GM21381 (cell line): ENCODE measurements around the gene NOA1.
"Not testable (repeated sequence)": the region's sequence is repeated elsewhere in the genome, so short reads cannot be mapped to it uniquely, and the experiment has no call there.

Experiments used
- ATAC-seq: cut with Tn5 transposase; IDR thresholded peaks from one replicate; pipeline ENCODE4 v1.9.1; 2021; ENCODE audit warnings: mild to moderate bottlenecking, moderate library complexity; ENCODE audit not compliant: unreplicated experiment

Gene NOA1

GRCh38 chr4:56959100-56959499 lies 18.3 kb downstream of the NOA1 start:
- no peak for ATAC-seq

GRCh38 chr4:56958111-56958517 lies 19.3 kb downstream of the NOA1 start:
- ATAC-seq: no peak

- no peak for ATAC-seq
Observed at GRCh38 chr4:56953680-56954520, 23.5 kb downstream of the NOA1 start.

- no peak for ATAC-seq
Observed at GRCh38 chr4:56941403-56941802, 36.0 kb downstream of the NOA1 start.

GRCh38 chr4:56940971-56941370 lies 36.4 kb downstream of the NOA1 start:
- ATAC-seq: no peak

GRCh38 chr4:56940403-56940802 lies 37.0 kb downstream of the NOA1 start:
- ATAC-seq: no peak

- ATAC-seq: not testable (repeated sequence)
Observed at GRCh38 chr4:56939826-56940225, 37.6 kb downstream of the NOA1 start.

GRCh38 chr4:56937262-56937661 lies 40.1 kb downstream of the NOA1 start:
- no peak for ATAC-seq

- no peak for ATAC-seq
Observed at GRCh38 chr4:56931924-56932323, 45.5 kb downstream of the NOA1 start.

- ATAC-seq: no peak
Observed at GRCh38 chr4:56930638-56931037, 46.8 kb downstream of the NOA1 start.

GRCh38 chr4:56927196-56927595 lies 50.2 kb downstream of the NOA1 start:
- ATAC-seq: no peak

GRCh38 chr4:56914977-56915376 lies 62.4 kb downstream of the NOA1 start:
- ATAC-seq: not testable (repeated sequence)

- no peak for ATAC-seq
Observed at GRCh38 chr4:56914336-56914735, 63.1 kb downstream of the NOA1 start.
